NK-92 (cell line): Measurements from ENCODE around the gene PRAME.
"Not testable (repeated sequence)": the region's sequence is repeated elsewhere in the genome, so short reads cannot be mapped to it uniquely, and the experiment has no call there.

Source experiments
- DNase-seq: peaks from one replicate; lab custom pipeline; 2025; ENCODE audit not compliant: unreplicated experiment; lab: John Stamatoyannopoulos, UW

Gene PRAME

GRCh38 chr22:22558972-22559603 is at the start of gene PRAME:
TSS of gene PRAME (minus strand) at chr22:22559265. CDS start at chr22:22556832, 2,433 bp downstream.
- no peak for DNase-seq

GRCh38 chr22:22608022-22608421 is 49.0 kb upstream of the PRAME start:
- not testable (repeated sequence) for DNase-seq

DNA sequence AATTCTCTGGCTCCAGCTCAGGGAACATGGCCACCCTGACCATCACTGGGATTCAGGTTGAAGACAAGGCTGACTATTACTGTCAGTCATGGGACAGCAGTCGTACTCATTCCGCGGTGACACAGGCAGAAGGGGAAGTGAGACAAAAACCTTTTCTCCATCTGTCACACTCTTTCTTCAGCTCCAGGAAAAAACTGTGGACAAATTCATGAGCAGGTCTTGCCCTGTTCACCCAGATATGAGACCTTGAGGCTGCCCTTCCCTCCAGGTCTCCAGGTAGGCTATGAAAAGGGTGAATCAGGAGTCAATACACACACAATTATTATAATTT is 46.0 kb upstream of the PRAME start:
- DNase-seq: no peak

GRCh38 chr22:22604326-22605073 is 45.4 kb upstream of the PRAME start:
- no peak for DNase-seq

GRCh38 chr22:22603470-22603947 is 44.4 kb upstream of the PRAME start:
- no peak for DNase-seq

DNA sequence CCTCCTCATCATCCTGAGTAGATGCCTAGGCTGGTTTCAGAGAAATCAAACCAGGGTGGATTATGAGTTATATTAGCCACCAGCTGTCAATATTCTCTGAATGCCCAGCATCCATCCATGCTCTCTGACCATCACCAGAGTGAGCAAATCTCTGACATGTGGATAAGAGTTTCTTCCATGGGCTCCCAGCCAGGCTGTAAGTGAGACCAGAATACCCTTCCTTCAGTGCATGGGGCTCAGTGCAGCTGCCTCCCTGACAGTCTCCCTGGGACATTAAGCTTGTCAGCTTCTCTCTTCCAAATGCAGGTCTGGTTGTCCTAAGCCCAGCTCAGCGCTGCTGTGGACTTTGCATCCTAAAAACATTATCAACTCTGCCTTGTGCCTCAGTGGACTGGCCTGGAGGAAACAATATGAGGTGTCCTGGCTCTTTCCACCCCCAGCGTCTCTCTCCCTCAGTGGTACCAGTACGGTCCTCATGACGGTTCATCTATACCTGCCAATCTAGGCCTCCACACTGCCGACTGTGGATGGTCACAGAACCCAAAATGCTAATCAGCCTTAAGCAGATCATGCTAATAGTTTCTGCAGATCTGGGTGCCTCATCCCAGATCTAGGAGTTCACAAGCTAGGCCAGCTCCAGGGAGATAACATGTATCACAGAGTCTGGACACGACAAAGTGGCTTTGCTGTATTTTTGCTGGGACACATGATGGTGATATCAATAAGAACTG is 41.6 kb upstream of the PRAME start:
- DNase-seq: no peak

DNA sequence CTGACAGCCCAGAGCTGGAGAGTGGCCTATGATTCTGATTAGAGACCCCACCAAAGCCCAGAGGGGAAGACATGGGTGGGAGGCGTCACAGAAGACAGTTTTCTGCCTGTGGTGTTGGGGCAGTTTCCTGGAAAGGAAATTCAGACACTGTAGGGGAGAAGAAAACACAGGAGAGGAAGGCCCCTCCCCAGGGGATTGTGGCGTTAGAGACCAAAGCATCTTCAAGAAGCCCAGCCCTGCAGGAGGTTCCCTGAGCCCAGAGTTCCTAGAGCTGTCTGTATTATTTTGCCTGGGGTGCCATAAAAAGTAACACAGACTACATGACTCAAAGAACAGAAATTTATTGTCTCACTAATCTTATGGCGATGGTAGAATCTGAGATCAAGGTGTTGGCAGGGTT is 40.2 kb upstream of the PRAME start:
- DNase-seq: no peak

DNA sequence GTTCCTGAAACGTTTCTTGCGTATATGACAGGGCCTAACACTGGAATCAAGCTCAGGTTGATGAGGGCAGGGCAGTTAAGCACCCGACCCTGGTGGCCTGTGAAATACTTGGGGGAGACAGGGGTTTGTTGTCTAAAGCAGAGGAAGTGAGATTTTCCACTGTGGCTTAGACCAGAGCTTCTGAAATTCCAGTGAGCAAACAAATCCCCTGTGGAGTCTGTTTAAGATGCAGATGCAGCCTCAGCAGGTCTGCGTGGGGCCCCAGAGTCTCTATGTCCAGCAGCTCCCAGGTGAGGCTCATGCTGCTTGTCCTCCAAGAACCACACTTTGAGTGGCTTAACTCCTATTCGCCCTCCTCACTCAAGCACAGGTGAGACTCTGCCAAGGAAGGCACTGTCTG is 39.1 kb upstream of the PRAME start:
- no peak for DNase-seq

DNA sequence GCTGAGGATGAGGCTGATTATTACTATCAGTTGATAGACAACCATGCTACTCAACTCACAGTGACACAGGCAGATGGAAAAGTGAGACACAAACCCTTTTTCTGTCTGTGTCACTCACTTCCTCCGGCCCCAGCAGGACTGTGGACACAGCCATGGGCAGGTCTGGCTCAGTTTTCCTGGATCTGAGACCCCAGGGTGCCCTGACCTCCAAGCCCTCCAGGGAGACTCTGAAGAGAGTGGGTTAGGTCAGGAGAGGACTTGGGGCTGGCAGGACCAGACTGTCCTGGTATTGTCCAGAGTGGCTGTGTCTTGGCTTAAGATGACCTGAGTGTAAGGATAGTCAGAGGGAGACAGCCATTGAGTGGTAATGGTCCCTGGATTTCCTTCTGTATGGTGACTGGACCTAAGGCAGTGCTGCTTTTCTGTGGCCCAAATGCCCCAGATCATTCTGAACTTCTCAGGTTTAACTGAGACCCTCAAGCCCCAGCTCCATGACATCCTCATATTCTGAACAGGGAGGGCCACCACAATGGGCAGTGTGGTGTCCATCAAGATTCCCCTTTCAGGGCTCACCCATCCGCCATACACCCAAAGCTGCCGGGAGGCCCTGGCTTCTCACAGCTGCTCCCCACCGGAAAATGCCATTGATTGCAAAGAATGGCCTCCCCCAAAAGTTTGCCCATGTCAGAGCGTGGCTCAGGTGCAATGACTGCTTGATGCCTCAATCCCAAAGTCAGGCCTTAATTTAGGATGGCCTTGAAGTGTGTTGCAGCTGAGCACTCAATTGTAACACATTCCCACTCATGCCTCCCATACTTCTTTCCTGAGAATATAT is 36.2 kb upstream of the PRAME start:
- DNase-seq: no peak

GRCh38 chr22:22593964-22594656 is 35.0 kb upstream of the PRAME start:
- no peak for DNase-seq

DNA sequence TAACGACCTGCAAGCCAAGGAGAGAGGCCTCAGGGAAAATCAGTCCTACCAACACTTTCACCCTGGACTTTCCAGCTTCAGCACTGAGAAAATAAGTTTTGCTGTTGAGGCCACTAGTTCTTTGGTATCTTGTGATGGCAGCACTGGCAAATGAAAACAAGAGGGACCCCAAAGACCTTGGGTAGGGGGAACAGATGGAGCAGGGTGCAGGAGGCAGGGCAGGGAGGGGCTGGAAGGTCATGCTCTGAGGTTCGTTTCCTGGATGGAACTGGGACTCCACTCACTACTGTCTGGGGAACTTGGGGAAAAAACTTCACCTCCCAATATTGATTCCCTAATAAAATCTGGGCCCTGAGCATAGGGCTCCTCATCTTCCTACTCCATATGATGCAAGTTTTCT is 34.2 kb upstream of the PRAME start:
- DNase-seq: no peak

DNA sequence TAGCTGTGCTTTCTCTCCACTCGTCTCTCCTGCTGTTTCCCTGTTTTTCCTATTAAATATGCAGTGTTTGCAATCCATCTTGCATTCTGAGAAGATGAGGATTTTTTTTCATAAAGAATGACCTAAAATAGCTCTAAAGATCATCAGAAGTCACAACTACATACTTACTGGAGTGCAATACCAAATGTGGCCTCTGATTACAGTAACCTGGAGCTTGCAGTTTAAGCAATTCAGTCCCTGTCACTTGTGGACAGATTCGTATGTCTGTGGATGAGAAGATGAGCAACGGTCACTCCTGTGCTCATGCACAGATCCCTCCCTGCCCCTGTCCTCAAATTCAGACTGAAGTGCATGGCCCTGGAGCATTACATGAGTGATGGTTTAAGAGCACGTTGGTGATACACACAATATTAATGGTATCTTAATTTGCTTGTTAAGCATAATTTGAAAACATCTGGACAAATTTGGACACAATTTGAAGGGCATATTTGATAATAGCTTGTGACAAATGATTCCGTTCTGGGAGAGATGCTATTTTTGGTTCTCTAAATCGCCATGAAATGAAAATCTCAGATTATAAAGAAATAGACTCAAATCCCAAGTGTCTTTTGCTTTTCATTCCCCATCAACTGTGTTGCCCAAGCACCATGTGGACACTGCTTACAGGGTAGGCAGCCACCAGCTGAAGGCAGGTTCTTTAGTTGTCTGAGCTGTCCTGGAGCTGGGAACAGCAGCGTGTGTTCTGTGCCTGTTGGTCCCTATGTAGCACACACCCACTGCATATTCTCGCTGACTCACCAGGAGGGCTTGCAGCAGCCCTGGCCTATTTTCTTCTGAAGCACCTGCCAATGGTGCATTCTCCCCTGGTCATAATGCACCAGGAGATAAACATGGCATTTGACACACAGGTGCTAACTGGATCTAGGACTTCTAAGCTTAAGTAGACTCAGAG is 32.6 kb upstream of the PRAME start:
- no peak for DNase-seq

DNA sequence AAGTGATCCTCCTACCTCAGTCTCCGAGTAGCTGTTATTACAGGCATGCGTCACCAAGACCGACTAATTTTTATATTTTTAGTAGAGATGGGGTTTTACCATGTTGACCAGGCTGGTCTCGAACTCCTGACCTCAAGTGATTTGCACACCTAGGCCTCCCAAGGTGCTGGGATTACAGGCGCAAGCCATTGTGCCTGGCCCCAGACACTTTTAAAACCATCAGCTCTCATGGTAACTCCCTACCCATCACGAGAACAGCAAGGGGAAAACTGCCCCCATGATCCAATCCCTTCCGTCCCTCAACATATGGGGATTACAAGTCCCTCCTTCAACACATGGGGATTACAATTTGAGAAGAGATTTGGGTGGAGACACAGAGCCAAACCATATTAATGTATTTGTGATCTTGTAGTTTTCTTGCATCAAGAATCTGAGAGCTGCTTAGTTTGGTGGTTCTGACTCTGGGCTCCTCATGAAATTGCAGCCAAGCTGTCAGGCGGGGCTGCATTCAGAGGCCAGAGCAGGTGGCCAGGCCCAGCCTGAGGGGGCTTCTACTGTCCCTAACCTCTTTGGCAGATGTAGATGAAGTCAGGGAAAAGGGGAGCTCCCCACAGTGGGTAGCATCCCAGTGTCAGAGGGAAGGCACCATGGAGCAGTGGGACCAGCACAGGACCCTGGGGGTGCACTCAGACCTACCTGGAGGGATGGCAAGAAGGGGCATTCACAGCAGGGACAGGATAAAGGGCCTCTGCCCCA is 31.2 kb upstream of the PRAME start:
- no peak for DNase-seq

DNA sequence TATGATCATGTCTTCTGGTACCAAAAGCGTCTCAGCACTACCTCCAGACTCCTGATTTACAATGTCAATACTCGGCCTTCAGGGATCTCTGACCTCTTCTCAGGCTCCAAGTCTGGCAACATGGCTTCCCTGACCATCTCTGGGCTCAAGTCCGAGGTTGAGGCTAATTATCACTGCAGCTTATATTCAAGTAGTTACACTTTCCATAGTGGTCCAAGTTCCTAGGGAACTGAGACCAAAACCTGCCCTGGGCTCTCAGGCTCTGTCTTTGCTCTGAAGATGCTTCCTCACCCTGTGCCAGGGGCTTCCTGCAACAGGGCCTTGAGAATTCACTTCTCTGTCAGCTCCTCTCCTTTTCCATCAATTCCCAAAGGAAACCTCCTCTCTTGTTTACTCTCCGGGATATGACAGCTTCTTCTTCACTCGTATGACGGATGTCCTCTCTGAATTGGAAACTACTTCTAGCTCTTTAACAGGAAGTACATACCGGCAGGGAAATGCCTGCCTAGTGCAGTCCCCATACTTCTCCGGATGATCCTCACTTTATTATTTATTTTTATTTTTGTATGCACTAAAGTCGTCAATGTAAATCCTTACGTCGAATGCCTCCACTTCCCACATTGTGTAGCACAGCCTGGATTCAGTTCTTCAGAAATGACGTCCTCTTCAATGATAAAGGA is 29.6 kb upstream of the PRAME start:
- DNase-seq: no peak

DNA sequence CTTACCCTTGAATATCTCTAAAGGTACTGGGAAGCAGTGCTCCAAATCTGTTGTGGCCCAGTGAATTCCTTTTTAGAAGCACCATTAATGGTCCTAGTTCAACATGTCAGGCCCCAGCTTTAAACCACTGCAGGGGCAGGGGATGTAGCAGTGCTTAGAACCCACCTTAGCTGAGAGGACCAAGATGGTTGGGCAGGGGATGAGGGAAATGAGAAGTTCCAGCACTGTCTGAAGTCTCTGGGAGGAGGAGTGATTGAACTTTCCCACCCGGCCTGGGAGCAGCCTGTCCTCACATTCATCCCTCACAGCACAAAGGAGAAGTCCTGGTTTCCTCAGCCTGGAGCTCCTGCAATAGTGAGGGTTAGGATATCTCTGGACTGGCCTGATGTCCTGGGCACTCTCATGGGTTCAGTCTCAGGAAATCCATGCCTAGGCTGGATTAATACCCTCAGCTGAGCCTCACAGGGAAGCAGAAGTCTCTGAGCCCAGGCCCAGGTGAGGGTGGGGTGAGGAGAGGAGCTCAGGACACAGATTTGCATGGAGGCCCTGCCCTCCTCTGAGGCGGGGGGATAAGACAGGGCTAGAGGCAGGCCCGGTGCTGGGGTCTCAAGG is 28.6 kb upstream of the PRAME start:
- no peak for DNase-seq

DNA sequence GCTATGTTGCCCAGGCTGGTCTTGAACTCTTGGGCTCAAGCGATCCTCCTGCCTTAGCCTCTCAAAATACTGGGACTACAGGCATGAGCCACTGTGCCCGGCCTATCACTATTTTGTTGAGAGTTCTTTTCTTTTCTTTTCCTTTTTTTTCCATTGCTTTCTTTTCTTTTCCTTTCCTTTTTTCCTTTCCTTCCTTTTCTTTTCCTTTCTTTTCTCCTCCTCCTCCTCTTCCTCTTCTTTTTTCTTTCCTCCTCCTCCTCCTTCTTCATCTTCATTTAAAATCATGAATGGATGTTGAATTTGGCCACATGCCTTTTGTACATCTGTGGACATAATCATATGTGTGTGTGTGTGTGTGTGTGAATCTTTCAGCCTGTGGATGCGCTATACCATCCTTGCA is 25.7 kb upstream of the PRAME start:
- no peak for DNase-seq

- DNase-seq: no peak
Observed at GRCh38 chr22:22583030-22583429, 24.0 kb upstream of the PRAME start.

DNA sequence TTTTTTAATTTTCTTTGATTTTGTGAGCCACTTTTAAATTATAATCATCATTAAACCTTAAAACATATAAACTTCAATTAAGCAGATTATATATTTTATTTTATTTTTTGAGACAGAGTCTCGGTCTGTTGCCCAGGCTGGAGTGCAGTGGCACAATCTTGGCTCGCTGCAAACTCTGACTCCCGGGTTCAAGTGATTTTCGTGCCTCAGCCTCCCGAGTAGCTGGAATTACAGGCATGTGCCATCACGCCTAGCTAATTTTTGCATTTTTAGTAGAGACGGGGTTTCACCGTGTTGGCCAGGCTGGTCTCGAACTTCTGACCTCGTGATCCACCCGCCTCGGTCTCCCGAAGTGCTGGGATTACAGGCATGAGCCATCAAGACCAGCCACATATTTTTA is 22.5 kb upstream of the PRAME start:
- not testable (repeated sequence) for DNase-seq
